H1 (cell line): Measurements from ENCODE around the gene PROSER3. TPM values are rescaled to one million over a fixed set of nuclear protein-coding genes. Genes with fewer than 3 reads are reported as not detected.
A peak's percentile ranks its signal among the peaks of the same experiment; 100 is the strongest.

Experiments
- CTCF ChIA-PET: fragments of 300-600 bp; sonication (Branson Sonifier 250); formaldehyde crosslinking; loops from one replicate; lab custom pipeline; 2021; ENCODE audit not compliant: partially characterized antibody; lab: Charles Lee
- POLR2A ChIA-PET: fragments of 300-600 bp; sonication (Branson Sonifier 250); formaldehyde crosslinking; loops from one replicate; lab custom pipeline; 2021; ENCODE audit warnings: inconsistent platforms; ENCODE audit not compliant: partially characterized antibody; lab: Charles Lee
- DNase-seq, 2 experiments: peaks; one replicate each; pipeline versions ENCODE4 v3.0.0 to v3.0.0-alpha.2; 2010 to 2022; ENCODE audit warnings: low spot score in 2 of 2, low read depth in 1 of 2, mixed read lengths in 1 of 2
- FAIRE-seq: peaks from 2 replicates; lab custom pipeline; 2011; peaks lifted over from hg19 to GRCh38; lab: Jason Lieb, UNC
- H2AFZ ChIP-seq: 2 replicates; pipeline ENCODE4 v1.8.1; 2012; ENCODE audit warnings: low read length, inconsistent platforms
- H2AK5ac ChIP-seq: 2 replicates; pipeline ENCODE4 v1.6.1; 2013; ENCODE audit warnings: low read depth, low read length
- H2BK120ac ChIP-seq: replicated peaks from 2 replicates; pipeline ENCODE3; 2013; ENCODE audit warnings: low read depth, low read length, inconsistent platforms
- H2BK12ac ChIP-seq: 2 replicates; pipeline ENCODE4 v1.6.1; 2013; ENCODE audit warnings: low read depth, low read length
- H2BK15ac ChIP-seq: 2 replicates; pipeline ENCODE4 v1.6.1; 2013; ENCODE audit warnings: low read length
- H2BK20ac ChIP-seq: 2 replicates; pipeline ENCODE4 v1.6.1; 2013; ENCODE audit warnings: low read length
- H2BK5ac ChIP-seq: 2 replicates; pipeline ENCODE4 v1.6.1; 2013; ENCODE audit warnings: low read depth, low read length
- H3K14ac ChIP-seq: 2 replicates; pipeline ENCODE4 v1.6.1; 2013; ENCODE audit warnings: inconsistent platforms; ENCODE audit not compliant: insufficient read length
- H3K18ac ChIP-seq: 2 replicates; pipeline ENCODE4 v1.6.1; 2013; ENCODE audit warnings: low read length; ENCODE audit errors: extremely low read depth
- H3K23ac ChIP-seq: 2 replicates; pipeline ENCODE4 v1.6.1; 2013; ENCODE audit warnings: inconsistent platforms; ENCODE audit not compliant: insufficient read length
- H3K23me2 ChIP-seq: 2 replicates; pipeline ENCODE4 v1.6.1; 2013; ENCODE audit warnings: low read depth, low read length
- H3K27ac ChIP-seq: 2 replicates; pipeline ENCODE4 v1.6.1; 2011; ENCODE audit warnings: low read depth, low read length, inconsistent platforms
- H3K27me3 ChIP-seq, 4 experiments: replicated peaks in 1 of 4; 1 replicate in 1 of 4; 2 replicates in 3 of 4; pipeline versions ENCODE4 v1.6.1 to v1.8.1; 2011 to 2013; ENCODE audit warnings: low read length in 3 of 4, mild to moderate bottlenecking in 3 of 4, inconsistent platforms in 2 of 4, mixed read lengths in 2 of 4, moderate library complexity in 1 of 4; ENCODE audit not compliant: control insufficient read depth in 3 of 4, insufficient read depth in 3 of 4; ENCODE audit errors: extremely low read depth in 1 of 4
- H3K36me3 ChIP-seq, 4 experiments: 2 replicates each; pipeline versions ENCODE4 v1.6.1 to v1.8.1; 2011 to 2013; ENCODE audit warnings: mild to moderate bottlenecking in 4 of 4, low read length in 3 of 4, moderate library complexity in 2 of 4, control low read depth in 1 of 4, inconsistent platforms in 1 of 4; ENCODE audit not compliant: insufficient read depth in 4 of 4, control insufficient read depth in 2 of 4
- H3K4ac ChIP-seq: replicated peaks from 2 replicates; pipeline ENCODE3; 2013; ENCODE audit warnings: low read length, low read depth, mixed read lengths, inconsistent platforms; ENCODE audit not compliant: insufficient read length
- H3K4me1 ChIP-seq, 4 experiments: replicated peaks in 1 of 4; 1 replicate in 1 of 4; 2 replicates in 3 of 4; pipeline versions ENCODE4 v1.6.1 to v1.8.1; 2011 to 2013; ENCODE audit warnings: low read length in 3 of 4, inconsistent platforms in 2 of 4, mixed read lengths in 1 of 4; ENCODE audit not compliant: insufficient read depth in 4 of 4, control insufficient read depth in 3 of 4
- H3K4me2 ChIP-seq, 2 experiments: 2 replicates each; pipeline versions ENCODE4 v1.6.1 to v1.8.1; 2011 to 2013; ENCODE audit warnings: low read depth in 2 of 2, low read length in 2 of 2, control low read depth in 1 of 2, inconsistent platforms in 1 of 2, mild to moderate bottlenecking in 1 of 2; ENCODE audit not compliant: insufficient read depth in 1 of 2
- H3K4me3 ChIP-seq, 4 experiments: fragments of 200-600, 300-600 bp in 1 of 4; sonication (generic), shearing (Covaris generic), sonication (Bioruptor Twin) in 1 of 4; 2 replicates each; pipeline versions ENCODE4 v1.5.1 to v1.8.1; 2011 to 2016; ENCODE audit warnings: low read length in 4 of 4, low read depth in 3 of 4, control low read depth in 2 of 4, inconsistent platforms in 2 of 4, mild to moderate bottlenecking in 2 of 4, mixed read lengths in 1 of 4, moderate library complexity in 1 of 4; ENCODE audit not compliant: insufficient read depth in 2 of 4; ENCODE audit errors: extremely low read depth in 1 of 4
- H3K56ac ChIP-seq: replicated peaks from 2 replicates; pipeline ENCODE3; 2013; ENCODE audit warnings: low read depth, mild to moderate bottlenecking, mixed read lengths, low read length, inconsistent platforms; ENCODE audit not compliant: insufficient read length
- H3K79me1 ChIP-seq: 2 replicates; pipeline ENCODE4 v1.6.1; 2013; ENCODE audit warnings: low read depth, low read length, control low read depth
- H3K79me2 ChIP-seq, 2 experiments: 2 replicates each; pipeline versions ENCODE4 v1.6.1 to v1.8.1; 2012 to 2013; ENCODE audit warnings: low read length in 2 of 2, mild to moderate bottlenecking in 2 of 2, inconsistent platforms in 1 of 2; ENCODE audit not compliant: insufficient read depth in 2 of 2, control insufficient read depth in 1 of 2
- H3K9ac ChIP-seq, 4 experiments: replicated peaks in 1 of 4; 1 replicate in 1 of 4; 2 replicates in 3 of 4; pipeline versions ENCODE4 v1.6.1 to v1.8.1; 2011 to 2013; ENCODE audit warnings: low read depth in 3 of 4, low read length in 3 of 4, control low read depth in 2 of 4, mild to moderate bottlenecking in 2 of 4, moderate library complexity in 2 of 4, inconsistent platforms in 1 of 4; ENCODE audit errors: extremely low read depth in 1 of 4
- H3K9me3 ChIP-seq, 2 experiments: 2 replicates each; pipeline versions ENCODE4 v1.6.1 to v1.8.1; 2012 to 2013; ENCODE audit warnings: mild to moderate bottlenecking in 2 of 2, moderate library complexity in 2 of 2, control low read depth in 1 of 2, inconsistent platforms in 1 of 2, low read depth in 1 of 2, low read length in 1 of 2, mixed read lengths in 1 of 2; ENCODE audit not compliant: insufficient read depth in 2 of 2
- H4K20me1 ChIP-seq, 2 experiments: replicated peaks in 1 of 2; 2 replicates each; pipeline versions ENCODE3 to v1.8.1; 2011 to 2013; ENCODE audit warnings: inconsistent platforms in 2 of 2, low read length in 2 of 2, mild to moderate bottlenecking in 1 of 2; ENCODE audit not compliant: insufficient read depth in 2 of 2, control insufficient read depth in 1 of 2
- H4K5ac ChIP-seq: 2 replicates; pipeline ENCODE4 v1.6.1; 2013; ENCODE audit warnings: low read length, low read depth, mixed read lengths, inconsistent platforms; ENCODE audit not compliant: insufficient read length
- H4K8ac ChIP-seq: 2 replicates; pipeline ENCODE4 v1.8.0; 2013; ENCODE audit warnings: mild to moderate bottlenecking, moderate library complexity, low read length, inconsistent platforms; ENCODE audit not compliant: insufficient read depth; ENCODE audit errors: extremely low read depth
- H4K91ac ChIP-seq: replicated peaks from 2 replicates; pipeline ENCODE3; 2013; ENCODE audit warnings: low read length, mixed read lengths, inconsistent platforms; ENCODE audit not compliant: insufficient read length
- CBX8 ChIP-seq: fragments of 300-800, 300-1000 bp; sonication (generic); IDR thresholded peaks from 2 replicates; pipeline ENCODE4 v1.7.1; 2016; ENCODE audit warnings: low read depth, low read length, borderline replicate concordance
- CTCF ChIP-seq, 3 experiments: IDR thresholded peaks; 1 replicate in 2 of 3; 2 replicates in 1 of 3; pipeline versions ENCODE4 v1.5.1 to v1.6.1; 2011; ENCODE audit warnings: low read length in 3 of 3, mild to moderate bottlenecking in 3 of 3, inconsistent platforms in 2 of 3, low read depth in 1 of 3, moderate library complexity in 1 of 3; ENCODE audit not compliant: insufficient read depth in 1 of 3; ENCODE audit errors: control extremely low read depth in 1 of 3
- WGBS, 2 experiments: shearing (Covaris generic) in 1 of 2; methylation state at CpG; one replicate each; pipeline versions ENCODE4 v1.1.6 to v1.1.7; 2013 to 2015; ENCODE audit warnings: low lambda C conversion rate in 2 of 2, mixed read lengths in 2 of 2, inconsistent platforms in 1 of 2, low coverage in 1 of 2, missing lambda C conversion rate in 1 of 2; ENCODE audit not compliant: insufficient replicate concordance in 2 of 2, insufficient coverage in 1 of 2, insufficient read length in 1 of 2; ENCODE audit errors: extremely low coverage in 1 of 2, missing lambda C conversion rate in 1 of 2; 5-methylcytosine and 5-hydroxymethylcytosine counted together
- polyA plus RNA-seq, 7 experiments: library from polyadenylated mRNA; depleted of rRNA in 3 of 7; stranded (reverse) in 5 of 7; unstranded in 2 of 7; fragments of >200 nt in 5 of 7; fragments of 200-250 nt in 2 of 7; gene quantifications; 1 replicate in 5 of 7; 2 replicates in 1 of 7; 4 replicates in 1 of 7; pipeline versions ENCODE4 v1.2.1 to v1.2.3, GENCODE V29; 2011 to 2013; ENCODE audit warnings: missing spikeins in 2 of 7, mixed read lengths in 2 of 7
- total RNA-seq: library from RNA; stranded (reverse); fragmentation: NEBNext Ultra II Directional; extraction: Animal tissue kit (Norgen Biotek cat#: 25700); gene quantifications from 2 replicates; pipeline ENCODE4 v1.2.1, GENCODE V29; 2021

Gene PROSER3
- total and polyA plus RNA-seq, 2 of the 8 experiments (the other 6 are each of a cell fraction or from before 2014, with no cell fraction given) = 17.8 to 28.9 TPM

DNA sequence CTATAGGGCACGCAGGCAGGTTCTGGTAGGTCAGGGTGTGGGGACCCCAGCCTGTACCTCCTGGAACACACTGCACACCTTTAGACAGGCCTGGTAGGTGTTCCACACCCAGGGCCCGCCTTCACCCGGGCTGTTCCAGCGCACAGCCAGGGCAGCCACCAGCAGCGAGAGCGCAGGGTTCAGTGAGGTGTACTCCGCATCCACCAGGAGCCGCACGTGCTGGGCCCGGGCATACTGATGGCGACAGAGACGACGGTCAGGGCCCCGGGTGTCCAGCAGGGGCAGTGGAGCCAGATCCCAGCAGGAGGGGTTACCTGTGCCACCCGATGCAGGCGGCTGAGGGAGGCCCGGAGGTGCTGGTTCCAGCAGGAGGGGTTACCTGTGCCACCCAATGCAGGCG lies 48.6 kb downstream of the PROSER3 start:
- Histone ChIP-seq H3K18ac (no peak overlapping the region), H3K4me2 (no peak overlapping the region), H3K9me3 (no peaks in the 10 kb centered on the region), H4K8ac (0 out of 2 replicates have a peak overlapping the region, but pooled peaks have one; percentile 11), H3K27ac (no peak overlapping the region), H2BK120ac (no peak overlapping the region), H3K9ac (no peak overlapping the region), H2AFZ (no peak overlapping the region), H3K23ac (no peak overlapping the region), H4K5ac (no peak overlapping the region), H3K36me3 (no peaks in the 10 kb centered on the region), H2BK12ac (no peak overlapping the region), H3K56ac (no peak overlapping the region), H3K4me3 (no peak overlapping the region), H4K91ac (no peak overlapping the region), H2BK20ac (no peak overlapping the region), H2AK5ac (no peak overlapping the region), H3K14ac (no peak overlapping the region), H4K20me1 (no peaks in the 10 kb centered on the region), H3K4ac (no peak overlapping the region), H3K4me1 (peaks cover 0 to 2% (median 0%) of the 10 kb centered on the region in 4 experiments; a peak in 2 of 7 replicates), H2BK5ac (no peak overlapping the region), H3K79me1 (no peaks in the 10 kb centered on the region), H3K27me3 (no peaks in the 10 kb centered on the region; a peak in 1 of 7 replicates), H3K23me2 (no peaks in the 10 kb centered on the region), H2BK15ac (no peak overlapping the region), H3K79me2 (no peaks in the 10 kb centered on the region)
- no peak for DNase-seq
- no peak for FAIRE-seq
- POLR2A ChIA-PET = no interaction called here
- WGBS, 2 experiments = 85% methylated on average over 17 of the region's 18 CpGs; no CpG with 5 or more reads in 1 of the 2 experiments
- CTCF ChIA-PET = interaction anchor here (0.7 to 2.3 kb wide), 3 partner anchors 13 to 159 kb away, joined by 3 to 7 read pairs (median 3); no protein-coding TSS in a partner anchor
- TF ChIP-seq CBX8 (no peak), CTCF (IDR thresholded peaks at IDR 0.05; ENCODE audit: control extremely low read depth in 1 of 3, insufficient read depth in 1 of 3, low read depth in 1 of 3, low read length in 3 of 3) (peak in 2 of 3 experiments; percentile 4 to 8; a peak in 3 of 4 replicates)
